HG03571 (cell line): Measurements from ENCODE around the gene SCN9A.
"Not testable (repeated sequence)": the region's sequence is repeated elsewhere in the genome, so short reads cannot be mapped to it uniquely, and the experiment has no call there.

Source experiments
- ATAC-seq: cut with Tn5 transposase; IDR thresholded peaks from one replicate; pipeline ENCODE4 v1.9.1; 2021; ENCODE audit not compliant: unreplicated experiment

SCN9A gene

DNA sequence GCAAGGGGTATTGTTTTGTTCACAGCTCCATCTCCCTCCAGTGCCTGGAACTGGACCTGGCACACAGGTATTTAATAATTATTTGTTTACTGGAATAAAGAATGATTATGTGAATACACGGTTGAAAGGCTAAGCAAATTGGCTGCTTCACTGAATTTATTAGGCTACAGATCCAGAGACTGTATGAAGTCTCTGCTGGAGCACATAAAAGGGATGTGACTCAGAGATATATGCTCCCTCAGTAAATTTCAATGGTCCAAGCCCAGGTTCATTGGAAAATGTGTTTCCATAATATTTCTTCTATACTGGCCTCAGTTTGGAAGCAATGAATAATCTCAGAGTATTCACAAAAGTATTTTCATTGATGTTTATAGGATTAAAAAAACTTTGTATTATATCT, 126.4 kb downstream of the SCN9A start:
- ATAC-seq, result no peak

DNA sequence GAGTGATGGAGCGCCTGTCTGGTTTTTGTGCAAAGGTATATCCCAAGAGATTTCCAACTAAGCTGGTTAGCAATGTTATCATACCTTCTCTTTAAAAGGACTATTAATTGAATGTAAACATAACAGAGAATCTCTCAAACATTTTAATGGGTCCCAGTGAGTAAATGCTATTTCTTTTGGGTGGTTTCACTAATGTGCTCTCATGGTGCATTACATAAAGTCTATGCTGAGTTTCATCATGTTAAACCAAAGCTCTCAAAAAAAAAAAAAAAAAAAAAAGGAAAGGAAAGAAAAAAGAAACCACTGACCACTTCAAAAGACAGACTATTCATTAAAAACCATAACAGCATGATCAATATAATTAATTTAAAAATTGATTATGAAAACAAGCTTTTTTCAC, 128.8 kb downstream of the SCN9A start:
- ATAC-seq, result no peak

- ATAC-seq, result no peak
These were observed 133.4 kb downstream of the SCN9A start for GRCh38 chr2:166242309-166242708.

DNA sequence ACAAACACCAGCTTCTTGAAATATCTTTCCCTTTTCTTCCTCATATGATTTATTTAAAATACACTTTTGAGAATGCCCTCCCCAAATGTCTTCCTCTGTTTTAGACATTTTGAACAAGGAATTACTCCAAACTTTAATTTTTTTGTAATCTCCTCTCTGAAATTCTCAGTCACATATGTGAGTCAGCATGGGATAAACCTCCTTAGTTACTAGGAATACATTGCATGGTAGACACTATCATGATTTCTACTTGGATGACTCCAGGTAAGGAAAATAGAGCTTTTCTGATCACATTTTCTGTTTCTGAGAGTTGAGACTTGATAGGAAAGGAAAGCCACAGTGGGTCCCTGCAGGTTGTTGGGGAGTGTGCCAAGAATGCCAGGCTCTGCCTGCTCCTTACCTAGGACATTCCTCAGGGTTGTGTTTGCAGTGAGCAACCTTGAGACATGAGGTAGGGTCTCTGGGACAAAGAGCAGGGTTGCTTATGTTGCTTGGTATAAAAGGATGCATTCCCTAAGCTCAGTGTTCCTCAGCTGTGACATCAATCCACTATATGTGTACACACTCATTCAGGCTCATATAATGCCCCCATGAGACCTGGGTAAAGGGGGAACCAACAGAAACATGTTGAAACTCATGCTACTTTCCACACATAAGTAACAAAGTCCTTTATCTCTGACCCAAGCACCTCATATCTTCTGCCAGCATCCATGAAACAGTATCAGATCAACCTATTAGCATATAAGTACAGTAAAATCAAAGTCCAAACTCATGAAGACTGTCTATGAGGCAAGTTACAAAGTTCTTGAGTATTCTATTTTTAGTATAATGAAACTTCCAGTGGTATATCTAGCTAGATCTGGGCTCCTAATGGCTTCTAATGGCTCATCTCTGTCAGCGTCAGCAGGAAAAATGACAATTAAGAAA, 135.1 kb downstream of the SCN9A start:
- no peak for ATAC-seq

DNA sequence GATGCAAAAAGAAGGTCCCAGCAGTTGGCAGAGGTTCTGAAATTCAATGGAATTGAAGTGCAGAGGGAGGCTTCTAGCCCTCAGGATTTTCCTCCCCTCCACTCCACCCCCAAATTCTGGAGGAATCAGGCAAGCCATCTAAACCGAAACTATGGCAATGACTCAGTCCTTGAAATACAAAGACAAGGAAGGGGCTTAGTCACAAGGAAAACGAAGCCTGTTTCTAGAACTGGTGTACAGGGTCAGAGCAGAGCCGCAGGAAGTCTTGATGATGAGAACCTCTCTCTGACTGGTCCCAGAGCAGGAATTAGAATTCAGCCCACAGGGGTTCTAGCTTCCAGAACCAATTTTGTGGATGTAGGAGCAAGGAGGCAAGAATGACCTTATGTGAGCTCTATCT, 136.2 kb downstream of the SCN9A start:
- ATAC-seq, result no peak

DNA sequence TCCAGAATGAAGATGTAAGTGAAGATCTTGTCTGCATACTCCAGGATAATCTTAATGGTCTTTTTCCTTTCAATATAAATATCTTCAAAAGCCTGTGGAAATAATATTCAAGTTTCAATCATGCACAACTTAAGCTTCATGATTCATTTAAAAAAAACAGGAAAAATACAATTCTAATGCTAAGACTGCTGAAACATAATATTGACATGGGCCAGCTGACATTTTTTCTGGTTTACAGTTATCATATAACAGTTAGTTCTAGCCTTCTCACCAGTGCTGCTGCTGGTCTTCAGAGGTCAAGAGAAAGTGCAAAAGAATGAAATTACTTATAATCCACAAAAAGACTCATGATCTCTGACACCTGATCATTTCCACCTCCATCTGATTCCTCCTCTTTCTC, 137.6 kb downstream of the SCN9A start:
- ATAC-seq, result no peak

GRCh38 chr2:166234112-166234846, 141.5 kb downstream of the SCN9A start:
- ATAC-seq, result no peak

- no peak for ATAC-seq
These were observed 142.5 kb downstream of the SCN9A start for GRCh38 chr2:166233244-166233643.

- no peak for ATAC-seq
These were observed 145.0 kb downstream of the SCN9A start for GRCh38 chr2:166230724-166231070.

DNA sequence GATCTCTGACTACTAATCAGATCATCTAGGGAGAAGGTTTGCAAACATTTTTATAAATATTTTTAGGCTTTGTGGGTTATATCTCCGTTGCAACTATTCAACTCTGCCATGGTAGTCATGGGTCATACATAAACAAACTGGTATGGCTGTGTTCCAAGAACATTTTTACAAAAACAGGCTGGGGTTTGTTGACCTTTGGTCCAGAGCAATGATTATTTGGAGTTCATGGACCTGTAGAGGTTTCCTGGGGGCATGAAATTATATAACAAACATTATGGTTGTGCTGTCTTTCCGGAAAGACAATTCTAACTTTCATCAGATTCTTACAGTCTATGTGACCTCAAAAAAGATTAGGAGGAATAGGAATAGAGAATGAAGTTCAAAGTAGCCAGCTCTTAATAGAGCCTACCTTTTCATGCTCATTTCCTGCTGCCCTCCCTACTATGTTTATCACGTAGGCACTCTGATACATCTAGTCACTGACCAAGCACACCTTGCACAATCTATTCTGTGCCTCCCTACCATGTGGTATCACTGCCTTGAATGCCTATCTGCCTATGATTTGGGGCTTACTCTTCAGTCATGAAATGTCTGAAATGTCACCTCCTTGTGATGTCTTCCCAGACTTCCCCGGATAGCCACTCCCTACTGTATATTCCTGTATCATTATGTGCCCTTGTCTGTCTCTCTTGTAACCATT, 145.6 kb downstream of the SCN9A start:
- ATAC-seq, result no peak

DNA sequence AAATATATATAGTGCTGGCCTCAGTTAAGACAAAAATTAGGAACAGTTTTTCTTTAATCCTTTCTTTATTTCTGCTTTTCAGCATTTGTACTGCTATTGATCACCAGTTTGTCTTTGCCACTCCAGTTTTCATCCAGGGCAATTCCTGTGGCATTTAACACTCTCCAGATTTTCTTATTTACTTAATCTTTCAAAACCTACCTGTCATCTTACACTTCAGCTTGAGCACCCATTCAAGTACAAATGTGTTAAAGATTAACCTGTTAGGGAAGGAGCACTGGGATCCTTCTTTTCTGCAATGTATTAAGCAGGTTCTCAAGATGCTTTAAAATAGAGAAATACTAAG, 146.1 kb downstream of the SCN9A start:
- no peak for ATAC-seq

GRCh38 chr2:166224197-166224596, 151.5 kb downstream of the SCN9A start:
- no peak for ATAC-seq

DNA sequence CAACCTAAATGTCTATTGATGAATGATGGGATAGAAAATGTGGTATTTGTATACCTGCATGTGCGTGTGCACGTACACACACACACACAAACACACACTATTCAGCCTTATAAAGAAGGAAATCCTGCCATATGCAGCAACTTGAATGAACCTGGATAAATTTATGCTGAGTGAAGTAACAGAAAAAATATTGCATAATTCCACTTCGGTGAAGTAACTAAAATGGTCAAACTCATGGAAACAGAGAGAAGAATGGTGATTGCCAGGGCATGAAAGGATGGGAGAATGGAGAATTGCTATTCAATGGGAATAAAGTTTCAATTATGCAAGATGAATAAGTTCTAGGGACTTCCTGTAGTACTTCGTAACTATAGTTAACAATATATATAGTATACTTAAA, 152.4 kb downstream of the SCN9A start:
- no peak for ATAC-seq

- no peak for ATAC-seq
These were observed 164.7 kb downstream of the SCN9A start for GRCh38 chr2:166211079-166211478.

DNA sequence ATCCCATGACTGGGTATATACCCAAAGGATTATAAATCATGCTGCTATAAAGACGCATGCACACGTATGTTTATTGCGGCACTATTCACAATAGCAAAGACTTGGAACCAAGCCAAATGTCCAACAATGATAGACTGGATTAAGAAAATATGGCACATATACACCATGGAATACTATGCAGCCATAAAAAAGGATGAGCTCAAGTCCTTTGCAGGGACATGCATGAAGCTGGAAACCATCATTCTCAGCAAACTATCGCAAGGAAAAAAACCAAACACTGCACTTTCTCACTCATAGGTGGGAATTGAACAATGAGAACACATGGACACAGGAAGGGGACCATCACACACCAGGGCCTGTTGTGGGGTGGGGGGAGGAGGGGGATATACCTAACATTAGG, 165.8 kb downstream of the SCN9A start:
- ATAC-seq, result not testable (repeated sequence)

DNA sequence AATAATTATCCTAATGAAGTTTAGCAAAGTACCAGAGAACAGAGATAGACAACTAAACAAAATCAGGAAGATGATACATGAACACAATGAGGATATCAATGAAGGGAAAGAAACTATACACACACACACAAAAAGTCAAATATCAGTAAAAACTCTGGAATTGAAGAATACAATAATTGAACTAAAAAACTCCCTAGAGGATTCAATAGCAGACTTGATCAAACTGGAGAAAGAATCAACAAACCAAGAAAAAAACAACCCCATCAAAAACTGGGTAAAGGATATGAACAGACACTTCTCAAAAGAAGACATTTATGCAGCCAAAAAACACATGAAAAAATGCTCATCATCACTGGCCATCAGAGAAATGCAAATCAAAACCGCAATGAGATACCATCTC, 166.4 kb downstream of the SCN9A start:
- ATAC-seq, result not testable (repeated sequence)

DNA sequence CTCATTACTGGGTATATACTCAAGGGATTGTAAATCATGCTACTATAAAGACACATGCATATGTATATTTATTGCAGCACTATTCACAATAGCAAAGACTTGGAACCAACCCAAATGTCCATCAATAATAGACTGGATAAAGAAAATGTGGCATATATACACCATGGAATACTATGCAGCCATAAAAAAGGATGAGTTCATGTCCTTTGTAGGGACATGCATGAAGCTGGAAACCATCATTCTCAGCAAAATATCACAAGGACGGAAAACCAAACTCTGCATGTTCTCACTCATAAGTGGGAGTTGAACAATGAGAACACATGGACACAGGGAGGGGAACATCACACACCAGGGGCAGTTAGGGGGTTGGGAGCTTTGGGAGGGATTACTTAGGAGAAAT, 169.6 kb downstream of the SCN9A start:
- not testable (repeated sequence) for ATAC-seq

DNA sequence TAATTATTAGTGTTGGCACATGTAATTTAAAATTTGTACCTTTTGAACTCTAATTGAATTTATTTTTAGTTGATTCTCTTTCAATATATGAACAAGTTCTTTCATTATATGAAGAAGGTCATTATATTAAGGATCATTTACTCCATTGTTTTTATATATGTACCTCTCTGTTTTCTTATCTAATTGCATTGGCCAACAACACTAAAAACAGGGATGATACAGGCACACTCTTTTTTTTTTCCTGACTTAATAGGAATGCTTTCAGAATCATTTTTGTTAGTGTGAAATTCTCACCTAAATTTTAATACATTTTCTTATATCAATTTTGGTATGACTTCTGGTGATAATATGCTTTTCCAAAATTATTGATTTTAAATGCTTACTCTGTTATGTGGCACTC, 173.0 kb downstream of the SCN9A start:
- ATAC-seq, result no peak

DNA sequence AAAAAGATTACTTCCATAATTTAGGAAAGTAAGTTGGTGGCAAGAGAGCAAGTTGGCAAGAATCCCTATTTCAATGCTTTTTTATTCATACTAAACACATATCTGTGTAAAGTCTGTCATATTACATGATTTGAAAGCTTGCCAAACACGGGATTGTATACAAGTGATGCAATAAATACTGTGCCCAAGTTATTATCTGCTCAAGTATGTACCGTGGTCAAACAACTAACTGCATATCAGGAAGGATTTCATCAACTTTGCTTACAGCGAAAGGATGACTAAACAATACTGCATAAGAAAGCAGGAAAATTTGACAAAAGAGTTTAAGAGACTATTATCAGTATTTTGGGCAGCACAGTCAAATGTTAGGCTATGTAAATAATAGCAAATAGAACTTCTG, 178.3 kb downstream of the SCN9A start:
- ATAC-seq, result no peak

DNA sequence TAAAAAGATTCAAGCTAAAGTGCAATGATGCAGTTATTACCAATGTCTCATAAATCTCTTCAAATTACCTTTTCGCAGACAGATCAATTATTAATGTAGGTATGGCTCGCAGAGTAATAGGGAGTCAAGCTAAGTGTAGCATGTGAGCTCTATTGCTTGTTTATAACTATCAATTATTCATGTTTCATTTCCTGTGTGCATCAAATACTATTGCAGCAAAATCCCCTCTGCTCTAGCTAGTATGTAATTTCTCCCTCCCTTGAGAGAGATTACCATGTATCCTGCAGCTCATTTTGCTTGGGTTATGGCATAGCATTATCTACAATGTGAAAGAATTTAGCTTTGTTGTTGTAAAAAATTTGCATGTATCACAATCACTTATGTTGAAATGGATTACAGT, 182.3 kb downstream of the SCN9A start:
- ATAC-seq, result no peak

DNA sequence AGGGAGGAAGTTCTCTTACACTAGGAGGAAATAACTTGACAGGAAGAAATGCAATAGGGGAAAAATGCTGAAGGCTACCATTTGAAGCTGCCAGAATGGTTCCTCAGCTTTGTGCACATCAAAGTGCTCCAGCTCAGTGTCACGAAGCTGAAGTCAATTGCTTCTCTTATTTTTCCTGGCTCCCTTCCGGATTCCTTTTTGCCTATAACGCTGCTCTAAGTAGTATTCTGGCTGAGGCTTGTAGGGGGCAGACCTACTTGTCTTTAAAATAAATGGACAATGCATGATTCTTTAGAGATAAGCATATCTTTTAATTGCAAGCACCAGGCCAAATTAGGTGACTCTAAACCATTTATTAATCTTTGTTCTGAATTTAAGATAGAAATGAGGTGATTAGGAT, 187.7 kb downstream of the SCN9A start:
- no peak for ATAC-seq

DNA sequence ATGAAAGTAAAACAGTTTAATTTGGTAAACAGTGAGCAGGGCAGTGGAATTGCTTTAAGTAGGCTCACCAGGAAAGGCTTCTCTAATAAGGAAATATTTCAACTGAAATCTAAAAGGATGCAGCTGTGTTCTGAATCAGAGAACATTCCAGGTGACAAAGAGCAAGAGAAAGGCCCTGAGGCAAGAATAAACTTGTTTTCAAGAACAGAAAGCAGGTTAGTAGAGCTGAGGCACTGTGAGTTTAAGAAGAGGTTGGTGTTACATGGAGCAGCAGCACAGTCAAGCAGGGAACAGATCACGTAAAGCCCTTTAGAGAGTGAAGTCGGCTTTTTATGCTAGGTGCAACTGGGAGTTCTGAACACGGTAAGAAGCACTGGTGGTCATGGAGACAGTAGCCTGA, 191.0 kb downstream of the SCN9A start:
- no peak for ATAC-seq
